A172 (cell line): ENCODE data around the gene COBLL1. TPM values are rescaled to one million over a fixed set of nuclear protein-coding genes. Genes with fewer than 3 reads are reported as not detected.
A peak's percentile ranks its signal among the peaks of the same experiment; 100 is the strongest.

Experiments used
- DNase-seq: peaks from one replicate; pipeline ENCODE4 v3.0.0-alpha.2; 2015; ENCODE audit warnings: low spot score
- total RNA-seq: library from RNA; depleted of rRNA; stranded (reverse); fragments of >200 nt; shearing (Covaris generic); gene quantifications from 2 replicates; pipeline ENCODE4 v1.2.3, GENCODE V29; 2014

The COBLL1 gene
- total RNA-seq, 1 experiment from 2014 or later: 9.8 TPM

GRCh38 chr2:164688896-164689419 lies 152.7 kb downstream of the COBLL1 start:
- no peak for DNase-seq

- DNase-seq: no peak
Measured at GRCh38 chr2:164681009-164681408, 160.6 kb downstream of the COBLL1 start.

GRCh38 chr2:164678631-164679149 lies 162.9 kb downstream of the COBLL1 start:
- DNase-seq: no peak

GRCh38 chr2:164677733-164678132 lies 163.9 kb downstream of the COBLL1 start:
- no peak for DNase-seq

- no peak for DNase-seq
Measured at GRCh38 chr2:164677271-164677670, 164.4 kb downstream of the COBLL1 start.

- no peak for DNase-seq
Measured at GRCh38 chr2:164675687-164676086, 165.9 kb downstream of the COBLL1 start.

- no peak for DNase-seq
Measured at GRCh38 chr2:164675027-164675426, 166.6 kb downstream of the COBLL1 start.

GRCh38 chr2:164671664-164672396 lies 169.8 kb downstream of the COBLL1 start:
- DNase-seq: no peak

- DNase-seq: no peak
Measured at GRCh38 chr2:164669291-164669690, 172.3 kb downstream of the COBLL1 start.

- no peak for DNase-seq
Measured at GRCh38 chr2:164667566-164667965, 174.1 kb downstream of the COBLL1 start.

GRCh38 chr2:164664070-164664469 lies 177.6 kb downstream of the COBLL1 start:
- DNase-seq: no peak

GRCh38 chr2:164662868-164663631 lies 178.6 kb downstream of the COBLL1 start:
- DNase-seq: no peak

- no peak for DNase-seq
Measured at GRCh38 chr2:164662066-164662465, 179.6 kb downstream of the COBLL1 start.

GRCh38 chr2:164661349-164661748 lies 180.3 kb downstream of the COBLL1 start:
- DNase-seq: no peak

- DNase-seq: peak; percentile 89
Measured at GRCh38 chr2:164657129-164657528, 184.5 kb downstream of the COBLL1 start.

- peak; percentile 7 for DNase-seq
Measured at GRCh38 chr2:164655750-164656149, 185.9 kb downstream of the COBLL1 start.

GRCh38 chr2:164655336-164655735 lies 186.3 kb downstream of the COBLL1 start:
- peak; percentile 8 for DNase-seq

- DNase-seq: no peak
Measured at GRCh38 chr2:164651361-164651760, 190.3 kb downstream of the COBLL1 start.

- no peak for DNase-seq
Measured at GRCh38 chr2:164644036-164644700, 197.5 kb downstream of the COBLL1 start.

GRCh38 chr2:164642946-164643555 lies 198.6 kb downstream of the COBLL1 start:
- no peak for DNase-seq

- DNase-seq: no peak
Measured at GRCh38 chr2:164642268-164642667, 199.4 kb downstream of the COBLL1 start.
